ENCODE measurements around the gene SLC6A8.
A peak's percentile ranks its signal among the peaks of the same experiment; 100 is the strongest.

SLC6A8 gene

GRCh38 chrX:153719238-153719637 lies 31.5 kb downstream of the SLC6A8 start:
- TF ChIP-seq CTCF (IDR thresholded peaks at IDR 0.05; ENCODE audit: low read depth, low read length) (no peak), EZH2phosphoT487 (IDR thresholded peaks at IDR 0.05; ENCODE audit: low read depth) (no peak)
- no peak overlapping the region for H3K4me2 ChIP-seq (ENCODE audit: low read length)
- no peak overlapping the region for H3K9ac ChIP-seq (ENCODE audit: low read length)
- H3K79me2 ChIP-seq (ENCODE audit: low read length) = peaks cover 27% of the 10 kb centered on the region
- no peak overlapping the region for H3K27ac ChIP-seq (ENCODE audit: low read length)
- H3K4me1 ChIP-seq (ENCODE audit: low read length) = peaks cover 8% of the 10 kb centered on the region
- no peaks in the 10 kb centered on the region for H3K9me3 ChIP-seq (ENCODE audit: insufficient read depth, low read length)
- no peak overlapping the region for H2AFZ ChIP-seq (ENCODE audit: low read depth, low read length)
- H3K27me3 ChIP-seq (ENCODE audit: low read depth, low read length) = no peaks in the 10 kb centered on the region
- no peak overlapping the region for H3K4me3 ChIP-seq (ENCODE audit: low read length)
- peaks cover 47% of the 10 kb centered on the region for H3K36me3 ChIP-seq (replicated peaks; ENCODE audit: low read depth, low read length)
- H4K20me1 ChIP-seq (ENCODE audit: insufficient read depth, low read length) = peaks cover 13% of the 10 kb centered on the region

- H3K36me3 ChIP-seq (replicated peaks; ENCODE audit: low read depth, low read length) = peaks cover 44% of the 10 kb centered on the region
- H4K20me1 ChIP-seq (ENCODE audit: insufficient read depth, low read length) = peaks cover 13% of the 10 kb centered on the region
Measured at GRCh38 chrX:153719701-153720100, 32.0 kb downstream of the SLC6A8 start.

GRCh38 chrX:153722704-153723350 lies 35.1 kb downstream of the SLC6A8 start:
- Histone ChIP-seq H3K36me3 (replicated peaks; ENCODE audit: low read depth, low read length) (peaks cover 34% of the 10 kb centered on the region), H3K4me2 (ENCODE audit: low read length) (peak overlapping the region; percentile 98), H4K20me1 (ENCODE audit: insufficient read depth, low read length) (peaks cover 13% of the 10 kb centered on the region), H3K9me3 (ENCODE audit: insufficient read depth, low read length) (no peaks in the 10 kb centered on the region), H3K79me2 (ENCODE audit: low read length) (peaks cover 51% of the 10 kb centered on the region), H2AFZ (ENCODE audit: low read depth, low read length) (no peak overlapping the region), H3K27ac (ENCODE audit: low read length) (peak overlapping the region; percentile 72), H3K27me3 (ENCODE audit: low read depth, low read length) (no peaks in the 10 kb centered on the region), H3K4me1 (ENCODE audit: low read length) (peaks cover 34% of the 10 kb centered on the region), H3K4me3 (ENCODE audit: low read length) (peak overlapping the region; percentile 98), H3K9ac (ENCODE audit: low read length) (peak overlapping the region; percentile 88)
- TF ChIP-seq EZH2phosphoT487 (IDR thresholded peaks at IDR 0.05; ENCODE audit: low read depth) (no peak), CTCF (IDR thresholded peaks at IDR 0.05; ENCODE audit: low read depth, low read length) (no peak)

More at GRCh38 chrX:153719701-153720100, 32.0 kb downstream of the SLC6A8 start:
- Histone ChIP-seq H3K27me3 (ENCODE audit: low read depth, low read length) (no peaks in the 10 kb centered on the region), H3K27ac (ENCODE audit: low read length) (no peak overlapping the region), H3K79me2 (ENCODE audit: low read length) (peaks cover 27% of the 10 kb centered on the region), H3K4me1 (ENCODE audit: low read length) (peaks cover 8% of the 10 kb centered on the region), H3K9ac (ENCODE audit: low read length) (no peak overlapping the region), H3K9me3 (ENCODE audit: insufficient read depth, low read length) (no peaks in the 10 kb centered on the region), H2AFZ (ENCODE audit: low read depth, low read length) (no peak overlapping the region), H3K4me3 (ENCODE audit: low read length) (no peak overlapping the region), H3K4me2 (ENCODE audit: low read length) (no peak overlapping the region)
- TF ChIP-seq EZH2phosphoT487 (IDR thresholded peaks at IDR 0.05; ENCODE audit: low read depth) (no peak), CTCF (IDR thresholded peaks at IDR 0.05; ENCODE audit: low read depth, low read length) (no peak)

GRCh38 chrX:153723351-153724251 lies 35.9 kb downstream of the SLC6A8 start:
- H3K4me2 ChIP-seq (ENCODE audit: low read length) = peak overlapping the region; percentile 98
- H3K9me3 ChIP-seq (ENCODE audit: insufficient read depth, low read length) = no peaks in the 10 kb centered on the region
- peak overlapping the region; percentile 88 for H3K9ac ChIP-seq (ENCODE audit: low read length)
- no peaks in the 10 kb centered on the region for H3K27me3 ChIP-seq (ENCODE audit: low read depth, low read length)
- H3K36me3 ChIP-seq (replicated peaks; ENCODE audit: low read depth, low read length) = peaks cover 34% of the 10 kb centered on the region
- peaks cover 13% of the 10 kb centered on the region for H4K20me1 ChIP-seq (ENCODE audit: insufficient read depth, low read length)
- TF ChIP-seq EZH2phosphoT487 (IDR thresholded peaks at IDR 0.05; ENCODE audit: low read depth) (no peak), CTCF (IDR thresholded peaks at IDR 0.05; ENCODE audit: low read depth, low read length) (peak; percentile 46)
- H3K4me1 ChIP-seq (ENCODE audit: low read length) = peaks cover 40% of the 10 kb centered on the region
- H3K79me2 ChIP-seq (ENCODE audit: low read length) = peaks cover 55% of the 10 kb centered on the region
- H3K4me3 ChIP-seq (ENCODE audit: low read length) = peak overlapping the region; percentile 98
- H3K27ac ChIP-seq (ENCODE audit: low read length) = peak overlapping the region; percentile 72
- no peak overlapping the region; the same call in 1 of the 2 replicates for H2AFZ ChIP-seq (ENCODE audit: low read depth, low read length)

All from OCI-LY3 (cell line).